Testis (tissue), 3 donors: ENCODE measurements around the gene TCEAL9. TPM values are rescaled to one million over a fixed set of nuclear protein-coding genes. Genes with fewer than 3 reads are reported as not detected.

Experiments
- DNase-seq: peaks from one replicate; pipeline ENCODE4 v3.0.0-alpha.2; 2019
- H3K27ac ChIP-seq, 2 donors: fragments of 200-600 bp; sonication (generic); one replicate each; pipeline ENCODE4 v1.5.1; 2019
- H3K27me3 ChIP-seq: fragments of 200-600 bp; sonication (generic); one replicate; pipeline ENCODE4 v1.5.1; 2019
- H3K36me3 ChIP-seq: fragments of 200-600 bp; sonication (generic); one replicate; pipeline ENCODE4 v1.5.1; 2017; ENCODE audit warnings: low read depth; ENCODE audit errors: missing control alignments
- H3K4me1 ChIP-seq: fragments of 200-600 bp; sonication (generic); one replicate; pipeline ENCODE4 v1.5.1; 2019
- H3K4me3 ChIP-seq, 2 donors: fragments of 200-600 bp; sonication (generic); one replicate each; pipeline ENCODE4 v1.5.1; 2017 to 2019
- H3K9me3 ChIP-seq: fragments of 200-600 bp; sonication (generic); one replicate; pipeline ENCODE4 v1.5.1; 2017
- CTCF ChIP-seq, 3 experiments: fragments of 450-650 bp in 2 of 3; fragments of 200-600 bp in 1 of 3; sonication (generic) in 1 of 3; IDR thresholded peaks; one replicate each; pipeline ENCODE4 v1.5.1; 2016 to 2019; ENCODE audit warnings: antibody characterized with exemption in 3 of 3, mild to moderate bottlenecking in 2 of 3, moderate library complexity in 1 of 3
- POLR2A ChIP-seq: fragments of 450-650 bp; IDR thresholded peaks from one replicate; pipeline ENCODE4 v1.6.1; 2017; ENCODE audit warnings: antibody characterized with exemption, mild to moderate bottlenecking, moderate library complexity
- WGBS, 2 donors: methylation state at CpG; one replicate each; pipeline ENCODE4 v1.1.5; 2018; 5-methylcytosine and 5-hydroxymethylcytosine counted together
- intact Hi-C: fragments of 100-400 bp; cut with DNase I; formaldehyde crosslinking; loops from one replicate; pipeline ENCODE4 v1.15.1; 2023; ENCODE audit warnings: low total_unique reads
- polyA plus RNA-seq: library from polyadenylated mRNA; stranded (reverse); fragments of 350-450 nt; fragmentation: Illumina TruSeq; extraction: RNeasy Lipid Tissue Mini Kit (QIAGEN cat#74804); gene quantifications from one replicate; pipeline ENCODE4 v1.2.3, GENCODE V29; 2014; ENCODE audit warnings: low read depth, low replicate concordance; ENCODE audit not compliant: insufficient read depth
- total RNA-seq, 2 donors: library from RNA; depleted of rRNA; stranded (reverse); fragments of >200 nt; gene quantifications; one replicate each; pipeline ENCODE4 v1.2.3, GENCODE V29; 2016

TCEAL9 gene
- total and polyA plus RNA-seq, 3 donors from 2014 or later = 74.9 to 99.7 (median 99.4) TPM

- H3K4me1 ChIP-seq = no peaks in the 10 kb centered on the region
- no peak overlapping the region for H3K27ac ChIP-seq
- TF ChIP-seq POLR2A (no peak), CTCF (IDR thresholded peaks at IDR 0.05) (no peak)
- no peaks in the 10 kb centered on the region for H3K27me3 ChIP-seq
- no peak overlapping the region for H3K4me3 ChIP-seq
- no peaks in the 10 kb centered on the region for H3K36me3 ChIP-seq
- intact Hi-C loops = no loop called here
- no peak for DNase-seq
- no peaks in the 10 kb centered on the region for H3K9me3 ChIP-seq
Observed at GRCh38 chrX:103369479-103369878, 13.2 kb downstream of the TCEAL9 start.

- intact Hi-C loops = no loop called here
- no peaks in the 10 kb centered on the region for H3K4me1 ChIP-seq
- H3K27ac ChIP-seq = peak overlapping the region; percentile 55 to 64
- no peaks in the 10 kb centered on the region for H3K27me3 ChIP-seq
- H3K4me3 ChIP-seq = no peak overlapping the region
- TF ChIP-seq POLR2A = no peak
- no peak for TF ChIP-seq CTCF (IDR thresholded peaks at IDR 0.05)
- no peaks in the 10 kb centered on the region for H3K9me3 ChIP-seq
- no peak for DNase-seq
- H3K36me3 ChIP-seq = no peaks in the 10 kb centered on the region
- 41 to 55% methylated on average over 2 of the region's 2 CpGs for WGBS, 2 donors
Observed at GRCh38 chrX:103372886-103373285, 16.6 kb downstream of the TCEAL9 start.

GRCh38 chrX:103373581-103373980 is 17.3 kb downstream of the TCEAL9 start:
- Histone ChIP-seq H3K27me3 (no peaks in the 10 kb centered on the region), H3K27ac (peak overlapping the region; percentile 11 to 64), H3K36me3 (no peaks in the 10 kb centered on the region), H3K4me1 (no peaks in the 10 kb centered on the region), H3K4me3 (no peak overlapping the region), H3K9me3 (no peaks in the 10 kb centered on the region)
- intact Hi-C loops = no loop called here
- DNase-seq = no peak
- TF ChIP-seq POLR2A (no peak), CTCF (IDR thresholded peaks at IDR 0.05) (no peak)
- WGBS, 2 donors = 75 to 78% methylated on average over 3 of the region's 3 CpGs

GRCh38 chrX:103376118-103376978 is 20.0 kb downstream of the TCEAL9 start, which contains the start of gene BEX3:
BEX3 (plus strand) TSS chrX:103376538; CDS start chrX:103377522, 984 bp downstream.
- Histone ChIP-seq H3K27ac (peak within 1 kb of the TSS; percentile 96), H3K36me3 (no peaks in the 10 kb centered on the region), H3K27me3 (no peaks in the 10 kb centered on the region), H3K4me3 (peak within 1 kb of the TSS; percentile 72 to 81), H3K4me1 (no peaks in the 10 kb centered on the region), H3K9me3 (no peaks in the 10 kb centered on the region)
- intact Hi-C loops = no loop called here
- WGBS, 2 donors = 8 to 10% methylated on average over 10 to 12 of the region's 62 CpGs
- TF ChIP-seq CTCF (IDR thresholded peaks at IDR 0.05) (no peak), POLR2A (no peak)
- peak; percentile 68 for DNase-seq

- intact Hi-C loops = no loop called here
- peak overlapping the region; percentile 72 to 81 for H3K4me3 ChIP-seq
- WGBS, 2 donors = 0% methylated on average over 10 to 17 of the region's 19 CpGs
- H3K27ac ChIP-seq = peak overlapping the region; percentile 96
- H3K27me3 ChIP-seq = no peaks in the 10 kb centered on the region
- DNase-seq = peak; percentile 23
- no peaks in the 10 kb centered on the region for H3K4me1 ChIP-seq
- no peaks in the 10 kb centered on the region for H3K9me3 ChIP-seq
- H3K36me3 ChIP-seq = no peaks in the 10 kb centered on the region
- no peak for TF ChIP-seq POLR2A
- TF ChIP-seq CTCF (IDR thresholded peaks at IDR 0.05) = no peak
Observed at GRCh38 chrX:103376979-103377324, 20.6 kb downstream of the TCEAL9 start.
